HEK293 (cell line): ENCODE data around the gene RAB10.

Experiments
- CTCF ChIA-PET: fragments of 350-600 bp; formaldehyde crosslinking; extraction: SDS; loops from one replicate; lab custom pipeline; 2021; ENCODE audit warnings: antibody characterized with exemption; lab: Yijun Ruan, JAX
- POLR2A ChIA-PET: fragments of 300-600 bp; formaldehyde crosslinking; extraction: SDS; loops from one replicate; lab custom pipeline; 2020; ENCODE audit warnings: antibody characterized with exemption, inconsistent platforms; lab: Yijun Ruan, JAX
- H3K27ac ChIP-seq: fragments of 200-500 bp; sonication (Bioruptor generic); 2 replicates; pipeline ENCODE4 v1.5.1; 2014; ENCODE audit warnings: low read depth, low read length, control low read depth, inconsistent platforms; ENCODE audit errors: extremely low read depth
- H3K36me3 ChIP-seq, 2 experiments: fragments of 200-500 bp in 1 of 2; sonication (Bioruptor generic) in 1 of 2; 1 replicate in 1 of 2; 2 replicates in 1 of 2; pipeline ENCODE4 v1.5.1; 2014 to 2017; ENCODE audit warnings: inconsistent platforms in 2 of 2, low read length in 2 of 2; ENCODE audit not compliant: control insufficient read depth in 2 of 2, insufficient read depth in 1 of 2
- H3K4me1 ChIP-seq: fragments of 200-500 bp; sonication (Bioruptor generic); 2 replicates; pipeline ENCODE4 v1.5.1; 2014; ENCODE audit warnings: mild to moderate bottlenecking, low read length, inconsistent platforms; ENCODE audit not compliant: control insufficient read depth, insufficient read depth
- H3K4me3 ChIP-seq: 2 replicates; pipeline ENCODE4 v1.5.1; 2011; ENCODE audit warnings: low read depth, mild to moderate bottlenecking, control low read depth, low read length, moderate library complexity
- H3K9me3 ChIP-seq: fragments of 200-500 bp; sonication (Bioruptor generic); 2 replicates; pipeline ENCODE4 v1.5.1; 2014; ENCODE audit warnings: low read depth, low read length, inconsistent platforms; ENCODE audit not compliant: control insufficient read depth, insufficient read depth
- GLI4 ChIP-seq: fragments of 450-650 bp; formaldehyde crosslinking; IDR thresholded peaks from 2 replicates; pipeline ENCODE4 v1.5.1; 2016; ENCODE audit warnings: missing biosample characterization, missing genetic modification characterization
- INSM2 ChIP-seq: fragments of 450-650 bp; formaldehyde crosslinking; IDR thresholded peaks from 2 replicates; pipeline ENCODE4 v1.5.1; 2016; ENCODE audit warnings: missing biosample characterization, missing genetic modification characterization
- PRDM4 ChIP-seq: fragments of 450-650 bp; formaldehyde crosslinking; IDR thresholded peaks from 2 replicates; pipeline ENCODE4 v1.5.1; 2017; ENCODE audit warnings: missing biosample characterization, missing genetic modification characterization
- REPIN1 ChIP-seq: fragments of 450-650 bp; formaldehyde crosslinking; IDR thresholded peaks from 2 replicates; pipeline ENCODE4 v1.5.1; 2017; ENCODE audit warnings: missing biosample characterization, missing genetic modification characterization, low read depth
- SP3 ChIP-seq: fragments of 450-650 bp; formaldehyde crosslinking; IDR thresholded peaks from 2 replicates; pipeline ENCODE4 v1.5.1; 2016; ENCODE audit warnings: missing biosample characterization, missing genetic modification characterization
- ZBTB48 ChIP-seq: fragments of 450-650 bp; formaldehyde crosslinking; IDR thresholded peaks from 2 replicates; pipeline ENCODE4 v1.5.1; 2016; ENCODE audit warnings: missing biosample characterization, missing genetic modification characterization
- ZNF26 ChIP-seq: fragments of 450-650 bp; formaldehyde crosslinking; IDR thresholded peaks from 2 replicates; pipeline ENCODE4 v1.5.1; 2016; ENCODE audit warnings: missing biosample characterization, missing genetic modification characterization
- ZNF266 ChIP-seq: fragments of 450-650 bp; formaldehyde crosslinking; IDR thresholded peaks from 2 replicates; pipeline ENCODE4 v1.5.1; 2016; ENCODE audit warnings: missing biosample characterization, missing genetic modification characterization, low read depth
- ZNF302 ChIP-seq: fragments of 450-650 bp; formaldehyde crosslinking; IDR thresholded peaks from 2 replicates; pipeline ENCODE4 v1.5.1; 2016; ENCODE audit warnings: missing biosample characterization, missing genetic modification characterization, low read depth
- ZNF366 ChIP-seq: fragments of 450-650 bp; formaldehyde crosslinking; conservative IDR thresholded peaks from 2 replicates; pipeline ENCODE4 v1.5.1; 2016; ENCODE audit warnings: missing biosample characterization, missing genetic modification characterization
- ZNF473 ChIP-seq: fragments of 450-650 bp; formaldehyde crosslinking; IDR thresholded peaks from 2 replicates; pipeline ENCODE4 v1.5.1; 2017; ENCODE audit warnings: missing biosample characterization, missing genetic modification characterization
- ZNF521 ChIP-seq: fragments of 450-650 bp; formaldehyde crosslinking; IDR thresholded peaks from 2 replicates; pipeline ENCODE4 v1.5.1; 2017; ENCODE audit warnings: missing biosample characterization, mild to moderate bottlenecking, missing genetic modification characterization
- ZNF549 ChIP-seq: fragments of 450-650 bp; IDR thresholded peaks from 2 replicates; pipeline ENCODE4 v1.5.1; 2018; ENCODE audit warnings: missing biosample characterization, missing genetic modification characterization, mild to moderate bottlenecking, inconsistent platforms, moderate library complexity
- ZNF571 ChIP-seq: fragments of 450-650 bp; formaldehyde crosslinking; IDR thresholded peaks from 2 replicates; pipeline ENCODE4 v1.5.0; 2017; ENCODE audit warnings: missing biosample characterization, missing genetic modification characterization
- ZNF600 ChIP-seq: fragments of 450-650 bp; formaldehyde crosslinking; IDR thresholded peaks from 2 replicates; pipeline ENCODE4 v1.5.1; 2016; ENCODE audit warnings: missing biosample characterization, missing genetic modification characterization
- ZNF785 ChIP-seq: fragments of 450-650 bp; formaldehyde crosslinking; IDR thresholded peaks from 2 replicates; pipeline ENCODE4 v1.5.1; 2016; ENCODE audit warnings: missing biosample characterization, missing genetic modification characterization
- TF ChIP-seq, protein P1 (sequence below): fragments of 450-650 bp; formaldehyde crosslinking; IDR thresholded peaks from 2 replicates; pipeline ENCODE4 v1.5.1; 2016; ENCODE audit warnings: missing biosample characterization, missing genetic modification characterization
- TF ChIP-seq, protein P2 (sequence below): fragments of 450-650 bp; formaldehyde crosslinking; IDR thresholded peaks from 2 replicates; pipeline ENCODE4 v1.5.1; 2016; ENCODE audit warnings: missing biosample characterization, missing genetic modification characterization, borderline replicate concordance
- TF ChIP-seq, protein P3 (sequence below): fragments of 450-650 bp; formaldehyde crosslinking; IDR thresholded peaks from 2 replicates; pipeline ENCODE4 v1.5.1; 2017; ENCODE audit warnings: missing biosample characterization, missing genetic modification characterization
- TF ChIP-seq, protein P4 (sequence below): fragments of 450-650 bp; formaldehyde crosslinking; IDR thresholded peaks from 2 replicates; pipeline ENCODE4 v1.5.1; 2016; ENCODE audit warnings: missing biosample characterization, missing genetic modification characterization

RAB10 gene

GRCh38 chr2:26048791-26049190 is 14.9 kb downstream of the RAB10 start:
- Histone ChIP-seq H3K4me1 (peaks cover 3% of the 10 kb centered on the region), H3K36me3 (no peaks in the 10 kb centered on the region; a peak in 1 of 3 replicates), H3K9me3 (no peaks in the 10 kb centered on the region), H3K4me3 (no peak overlapping the region), H3K27ac (no peak overlapping the region)
- ChIA-PET CTCF (no interaction called here), POLR2A (no interaction called here)
- TF ChIP-seq, protein P1, sequence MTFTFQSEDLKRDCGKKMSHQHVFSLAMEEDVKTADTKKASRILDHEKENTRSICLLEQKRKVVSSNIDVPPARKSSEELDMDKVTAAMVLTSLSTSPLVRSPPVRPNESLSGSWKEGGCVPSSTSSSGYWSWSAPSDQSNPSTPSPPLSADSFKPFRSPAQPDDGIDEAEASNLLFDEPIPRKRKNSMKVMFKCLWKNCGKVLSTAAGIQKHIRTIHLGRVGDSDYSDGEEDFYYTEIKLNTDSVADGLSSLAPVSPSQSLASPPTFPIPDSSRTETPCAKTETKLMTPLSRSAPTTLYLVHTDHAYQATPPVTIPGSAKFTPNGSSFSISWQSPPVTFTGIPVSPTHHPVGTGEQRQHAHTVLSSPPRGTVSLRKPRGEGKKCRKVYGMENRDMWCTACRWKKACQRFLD (tag by site-specific recombination) = no peak
- no peak for TF ChIP-seq INSM2
- no peak for TF ChIP-seq ZNF785
- TF ChIP-seq ZNF366 (tag by site-specific recombination) = no peak
- no peak for TF ChIP-seq ZNF266 (tag by site-specific recombination)
- TF ChIP-seq ZNF521 (tag by site-specific recombination) = no peak
- TF ChIP-seq ZNF473 = no peak
- no peak for TF ChIP-seq GLI4
- no peak for TF ChIP-seq ZNF549 (tag by site-specific recombination)
- no peak for TF ChIP-seq REPIN1 (tag by site-specific recombination)
- TF ChIP-seq, protein P2, sequence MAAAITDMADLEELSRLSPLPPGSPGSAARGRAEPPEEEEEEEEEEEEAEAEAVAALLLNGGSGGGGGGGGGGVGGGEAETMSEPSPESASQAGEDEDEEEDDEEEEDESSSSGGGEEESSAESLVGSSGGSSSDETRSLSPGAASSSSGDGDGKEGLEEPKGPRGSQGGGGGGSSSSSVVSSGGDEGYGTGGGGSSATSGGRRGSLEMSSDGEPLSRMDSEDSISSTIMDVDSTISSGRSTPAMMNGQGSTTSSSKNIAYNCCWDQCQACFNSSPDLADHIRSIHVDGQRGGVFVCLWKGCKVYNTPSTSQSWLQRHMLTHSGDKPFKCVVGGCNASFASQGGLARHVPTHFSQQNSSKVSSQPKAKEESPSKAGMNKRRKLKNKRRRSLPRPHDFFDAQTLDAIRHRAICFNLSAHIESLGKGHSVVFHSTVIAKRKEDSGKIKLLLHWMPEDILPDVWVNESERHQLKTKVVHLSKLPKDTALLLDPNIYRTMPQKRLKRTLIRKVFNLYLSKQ (tag by site-specific recombination) = no peak
- no peak for TF ChIP-seq ZNF302 (tag by site-specific recombination)
- TF ChIP-seq ZNF600 (tag by site-specific recombination) = no peak
- TF ChIP-seq, protein P3, sequence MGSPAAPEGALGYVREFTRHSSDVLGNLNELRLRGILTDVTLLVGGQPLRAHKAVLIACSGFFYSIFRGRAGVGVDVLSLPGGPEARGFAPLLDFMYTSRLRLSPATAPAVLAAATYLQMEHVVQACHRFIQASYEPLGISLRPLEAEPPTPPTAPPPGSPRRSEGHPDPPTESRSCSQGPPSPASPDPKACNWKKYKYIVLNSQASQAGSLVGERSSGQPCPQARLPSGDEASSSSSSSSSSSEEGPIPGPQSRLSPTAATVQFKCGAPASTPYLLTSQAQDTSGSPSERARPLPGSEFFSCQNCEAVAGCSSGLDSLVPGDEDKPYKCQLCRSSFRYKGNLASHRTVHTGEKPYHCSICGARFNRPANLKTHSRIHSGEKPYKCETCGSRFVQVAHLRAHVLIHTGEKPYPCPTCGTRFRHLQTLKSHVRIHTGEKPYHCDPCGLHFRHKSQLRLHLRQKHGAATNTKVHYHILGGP (tag by site-specific recombination) = no peak
- TF ChIP-seq ZBTB48 (tag by site-specific recombination) = no peak
- TF ChIP-seq SP3 (tag by site-specific recombination) = no peak
- TF ChIP-seq ZNF26 = no peak
- no peak for TF ChIP-seq ZNF571 (tag by site-specific recombination)
- no peak for TF ChIP-seq PRDM4 (tag by site-specific recombination)
- TF ChIP-seq, protein P4, sequence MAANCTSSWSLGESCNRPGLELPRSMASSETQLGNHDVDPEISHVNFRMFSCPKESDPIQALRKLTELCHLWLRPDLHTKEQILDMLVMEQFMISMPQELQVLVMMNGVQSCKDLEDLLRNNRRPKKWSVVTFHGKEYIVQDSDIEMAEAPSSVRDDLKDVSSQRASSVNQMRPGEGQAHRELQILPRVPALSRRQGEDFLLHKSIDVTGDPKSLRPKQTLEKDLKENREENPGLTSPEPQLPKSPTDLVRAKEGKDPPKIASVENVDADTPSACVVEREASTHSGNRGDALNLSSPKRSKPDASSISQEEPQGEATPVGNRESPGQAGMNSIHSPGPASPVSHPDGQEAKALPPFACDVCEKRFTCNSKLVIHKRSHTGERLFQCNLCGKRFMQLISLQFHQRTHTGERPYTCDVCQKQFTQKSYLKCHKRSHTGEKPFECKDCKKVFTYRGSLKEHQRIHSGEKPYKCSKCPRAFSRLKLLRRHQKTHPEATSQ (tag by site-specific recombination) = no peak
